ENCODE measurements around the gene MFAP4. TPM values are rescaled to one million over a fixed set of nuclear protein-coding genes. Genes with fewer than 3 reads are reported as not detected.

Gene MFAP4
- total RNA-seq, 1 donor from 2014 or later, result 0.93 TPM

DNA sequence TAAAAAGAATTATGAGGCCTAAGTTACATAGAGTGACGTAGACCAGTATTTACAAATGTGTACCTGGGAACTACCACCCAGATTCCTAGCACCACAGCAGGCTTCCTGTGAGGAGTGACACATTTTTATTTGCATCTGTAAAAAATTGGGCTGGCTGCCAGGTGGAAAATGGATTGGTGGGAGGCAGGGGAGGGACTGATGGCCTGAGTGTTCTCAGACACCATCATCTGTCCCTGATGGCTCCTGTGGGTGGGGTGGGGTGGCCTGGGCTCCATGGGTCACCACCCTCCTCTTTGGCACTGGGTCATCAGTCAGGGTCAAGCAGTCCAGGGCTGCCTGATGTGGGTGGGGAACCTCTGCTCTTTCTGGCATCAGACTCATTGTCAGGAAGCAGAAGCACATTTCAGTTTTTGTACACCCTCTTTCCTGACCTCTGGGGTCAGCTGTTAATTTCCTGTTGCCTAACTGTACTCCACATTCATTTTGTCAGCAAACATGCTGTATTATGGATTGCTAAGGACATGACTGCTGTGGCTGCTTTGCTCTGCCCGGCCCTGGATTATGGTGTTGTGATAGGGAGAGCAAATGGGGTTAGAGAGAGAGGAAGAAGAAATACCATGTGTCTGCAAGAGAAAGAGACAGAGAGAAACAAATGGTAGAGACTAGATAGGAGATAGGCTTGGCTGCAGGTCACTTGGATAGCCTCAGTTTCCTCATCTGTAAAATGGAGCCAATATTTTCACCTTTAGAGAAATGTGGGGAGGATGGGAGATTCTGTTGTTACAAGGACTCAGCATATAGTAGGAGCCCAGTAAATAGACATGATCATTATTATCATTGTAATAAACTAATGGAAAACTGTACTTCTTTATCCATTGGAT is 11.6 kb upstream of the MFAP4 start:
- Mint-ChIP-seq H3K36me3 (ENCODE audit: low read depth, unreplicated experiment) (no peaks in the 10 kb centered on the region), H3K27ac (ENCODE audit: unreplicated experiment) (no peak overlapping the region), H3K9me3 (ENCODE audit: unreplicated experiment) (no peaks in the 10 kb centered on the region), H3K27me3 (ENCODE audit: low read depth, unreplicated experiment) (peaks cover 12% of the 10 kb centered on the region), H3K4me3 (ENCODE audit: unreplicated experiment) (no peak overlapping the region), H3K4me1 (ENCODE audit: low read depth, unreplicated experiment) (peaks cover 3% of the 10 kb centered on the region)
- H3K4me1 ChIP-seq (ENCODE audit: insufficient read depth, low read length), result peaks cover 3% of the 10 kb centered on the region
- no peaks in the 10 kb centered on the region for H4K20me1 ChIP-seq (ENCODE audit: insufficient read depth, low read length)
- DNase-seq (ENCODE audit: low read depth), result no peak
- H3K36me3 ChIP-seq (ENCODE audit: insufficient read depth, low read length), result no peaks in the 10 kb centered on the region
- H3K9me3 ChIP-seq (ENCODE audit: insufficient read depth, low read depth, low read length), result no peaks in the 10 kb centered on the region
- no peaks in the 10 kb centered on the region for H3K79me2 ChIP-seq (ENCODE audit: insufficient read depth, low read length)
- TF ChIP-seq, protein P1, sequence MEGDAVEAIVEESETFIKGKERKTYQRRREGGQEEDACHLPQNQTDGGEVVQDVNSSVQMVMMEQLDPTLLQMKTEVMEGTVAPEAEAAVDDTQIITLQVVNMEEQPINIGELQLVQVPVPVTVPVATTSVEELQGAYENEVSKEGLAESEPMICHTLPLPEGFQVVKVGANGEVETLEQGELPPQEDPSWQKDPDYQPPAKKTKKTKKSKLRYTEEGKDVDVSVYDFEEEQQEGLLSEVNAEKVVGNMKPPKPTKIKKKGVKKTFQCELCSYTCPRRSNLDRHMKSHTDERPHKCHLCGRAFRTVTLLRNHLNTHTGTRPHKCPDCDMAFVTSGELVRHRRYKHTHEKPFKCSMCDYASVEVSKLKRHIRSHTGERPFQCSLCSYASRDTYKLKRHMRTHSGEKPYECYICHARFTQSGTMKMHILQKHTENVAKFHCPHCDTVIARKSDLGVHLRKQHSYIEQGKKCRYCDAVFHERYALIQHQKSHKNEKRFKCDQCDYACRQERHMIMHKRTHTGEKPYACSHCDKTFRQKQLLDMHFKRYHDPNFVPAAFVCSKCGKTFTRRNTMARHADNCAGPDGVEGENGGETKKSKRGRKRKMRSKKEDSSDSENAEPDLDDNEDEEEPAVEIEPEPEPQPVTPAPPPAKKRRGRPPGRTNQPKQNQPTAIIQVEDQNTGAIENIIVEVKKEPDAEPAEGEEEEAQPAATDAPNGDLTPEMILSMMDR (IDR thresholded peaks at IDR 0.05; ENCODE audit: insufficient read depth, low read depth, low read length), result no peak
- no peak for TF ChIP-seq EZH2 (IDR thresholded peaks at IDR 0.05; ENCODE audit: insufficient read depth, low read length)
- H2AFZ ChIP-seq (ENCODE audit: low read depth, low read length), result no peak overlapping the region
- no peaks in the 10 kb centered on the region for H3K27me3 ChIP-seq (ENCODE audit: insufficient read depth, low read length)
- no peak overlapping the region for H3K4me2 ChIP-seq (ENCODE audit: low read length)
- H3K27ac ChIP-seq (ENCODE audit: low read depth, low read length), result no peak overlapping the region
- H3K9ac ChIP-seq (ENCODE audit: low read length), result no peak overlapping the region
- no peak overlapping the region for H3K4me3 ChIP-seq (ENCODE audit: insufficient read depth, low read depth, low read length)
- no peak for FAIRE-seq

DNA sequence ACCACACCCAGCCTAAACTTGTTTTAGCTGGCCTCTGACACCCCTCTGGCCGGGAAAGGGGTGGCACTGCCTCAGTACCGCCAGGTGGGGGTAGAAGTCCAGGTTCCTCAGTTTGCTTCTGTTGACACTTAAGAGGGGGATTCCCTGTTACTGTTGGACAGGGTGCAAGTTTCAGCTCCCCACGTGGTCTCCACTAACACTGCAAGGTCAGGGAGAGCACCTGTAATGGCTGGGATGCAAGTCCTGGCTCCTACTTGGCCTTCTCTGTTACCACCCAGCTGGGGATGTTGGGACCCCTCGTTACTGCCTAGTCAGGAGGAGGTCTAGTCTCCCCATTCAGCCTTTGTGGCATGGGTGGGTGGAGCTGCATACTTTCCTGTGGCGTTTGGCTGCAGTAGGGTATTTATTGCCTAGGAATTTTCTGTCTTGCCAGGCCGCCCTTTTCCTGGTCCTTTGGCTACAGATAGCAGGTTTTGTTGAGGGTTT is 10.6 kb upstream of the MFAP4 start:
- H3K27me3 Mint-ChIP-seq (ENCODE audit: low read depth, unreplicated experiment), result peaks cover 12% of the 10 kb centered on the region
- no peaks in the 10 kb centered on the region for H3K36me3 ChIP-seq (ENCODE audit: insufficient read depth, low read length)
- H3K27me3 ChIP-seq (ENCODE audit: insufficient read depth, low read length), result no peaks in the 10 kb centered on the region
- no peak overlapping the region for H3K4me3 Mint-ChIP-seq (ENCODE audit: unreplicated experiment)
- H3K27ac ChIP-seq (ENCODE audit: low read depth, low read length), result no peak overlapping the region
- no peaks in the 10 kb centered on the region for H3K9me3 Mint-ChIP-seq (ENCODE audit: unreplicated experiment)
- no peaks in the 10 kb centered on the region for H3K9me3 ChIP-seq (ENCODE audit: insufficient read depth, low read depth, low read length)
- H3K79me2 ChIP-seq (ENCODE audit: insufficient read depth, low read length), result no peaks in the 10 kb centered on the region
- peaks cover 3% of the 10 kb centered on the region for H3K4me1 ChIP-seq (ENCODE audit: insufficient read depth, low read length)
- H3K36me3 Mint-ChIP-seq (ENCODE audit: low read depth, unreplicated experiment), result no peaks in the 10 kb centered on the region
- no peak overlapping the region for H3K4me3 ChIP-seq (ENCODE audit: insufficient read depth, low read depth, low read length)
- no peak overlapping the region for H3K27ac Mint-ChIP-seq (ENCODE audit: unreplicated experiment)
- H3K9ac ChIP-seq (ENCODE audit: low read length), result no peak overlapping the region
- H4K20me1 ChIP-seq (ENCODE audit: insufficient read depth, low read length), result no peaks in the 10 kb centered on the region
- no peak overlapping the region for H2AFZ ChIP-seq (ENCODE audit: low read depth, low read length)
- no peak for FAIRE-seq
- TF ChIP-seq, protein P1 (IDR thresholded peaks at IDR 0.05; ENCODE audit: insufficient read depth, low read depth, low read length), result no peak
- no peak for TF ChIP-seq EZH2 (IDR thresholded peaks at IDR 0.05; ENCODE audit: insufficient read depth, low read length)
- no peak for DNase-seq (ENCODE audit: low read depth)
- H3K4me1 Mint-ChIP-seq (ENCODE audit: low read depth, unreplicated experiment), result peaks cover 3% of the 10 kb centered on the region
- H3K4me2 ChIP-seq (ENCODE audit: low read length), result no peak overlapping the region

DNA sequence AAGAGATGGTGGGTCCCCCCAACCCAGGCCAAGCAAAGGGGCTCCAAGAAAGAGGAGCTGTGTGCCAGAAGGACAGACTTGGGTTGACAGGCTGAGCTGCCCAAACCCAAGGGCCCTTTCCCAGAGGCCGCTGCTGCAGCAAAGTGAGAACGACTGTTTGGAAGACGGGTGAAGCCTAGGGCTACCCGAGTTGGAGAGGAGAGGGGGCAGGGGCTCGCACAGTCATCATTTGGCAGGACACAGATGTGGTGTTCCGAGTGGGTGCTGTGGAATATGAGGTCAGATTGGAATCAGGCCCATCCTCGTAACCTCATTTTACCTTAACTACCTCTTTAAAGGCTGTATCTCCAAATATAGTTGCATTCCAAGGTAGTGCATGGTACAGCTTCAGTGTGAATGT is 5.3 kb upstream of the MFAP4 start:
- Histone ChIP-seq H2AFZ (ENCODE audit: low read depth, low read length) (no peak overlapping the region), H3K9ac (ENCODE audit: low read length) (no peak overlapping the region), H3K4me3 (ENCODE audit: insufficient read depth, low read depth, low read length) (no peak overlapping the region), H3K27ac (ENCODE audit: low read depth, low read length) (no peak overlapping the region), H3K79me2 (ENCODE audit: insufficient read depth, low read length) (no peaks in the 10 kb centered on the region), H3K9me3 (ENCODE audit: insufficient read depth, low read depth, low read length) (no peaks in the 10 kb centered on the region), H3K4me1 (ENCODE audit: insufficient read depth, low read length) (peaks cover 8% of the 10 kb centered on the region), H4K20me1 (ENCODE audit: insufficient read depth, low read length) (no peaks in the 10 kb centered on the region), H3K4me2 (ENCODE audit: low read length) (no peak overlapping the region), H3K36me3 (ENCODE audit: insufficient read depth, low read length) (no peaks in the 10 kb centered on the region), H3K27me3 (ENCODE audit: insufficient read depth, low read length) (peaks cover 2% of the 10 kb centered on the region)
- Mint-ChIP-seq H3K4me3 (ENCODE audit: unreplicated experiment) (no peak overlapping the region), H3K36me3 (ENCODE audit: low read depth, unreplicated experiment) (no peaks in the 10 kb centered on the region), H3K27ac (ENCODE audit: unreplicated experiment) (no peak overlapping the region), H3K4me1 (ENCODE audit: low read depth, unreplicated experiment) (peaks cover 9% of the 10 kb centered on the region), H3K27me3 (ENCODE audit: low read depth, unreplicated experiment) (peaks cover 8% of the 10 kb centered on the region), H3K9me3 (ENCODE audit: unreplicated experiment) (no peaks in the 10 kb centered on the region)
- TF ChIP-seq, protein P1 (IDR thresholded peaks at IDR 0.05; ENCODE audit: insufficient read depth, low read depth, low read length), result no peak
- no peak for TF ChIP-seq EZH2 (IDR thresholded peaks at IDR 0.05; ENCODE audit: insufficient read depth, low read length)
- DNase-seq (ENCODE audit: low read depth), result no peak
- FAIRE-seq, result no peak

Measured in astrocyte (in vitro differentiated cells and primary cell).